A549 (cell line): ENCODE measurements around the gene ERCC2. TPM values are rescaled to one million over a fixed set of nuclear protein-coding genes. Genes with fewer than 3 reads are reported as not detected.
"Not testable (repeated sequence)": the region's sequence is repeated elsewhere in the genome, so short reads cannot be mapped to it uniquely, and the experiment has no call there.

Experiments used
- ATAC-seq, 2 experiments: fragments of 200-7000 bp in 1 of 2; fragments of >200 bp in 1 of 2; cut with Nextera tagmentation in 1 of 2; cut with Tn5 transposase in 1 of 2; 3 replicates each; pipeline versions ENCODE4 v1.8.0 to v1.9.1; 2018 to 2020; ENCODE audit warnings: mild to moderate bottlenecking in 1 of 2, moderate library complexity in 1 of 2
- CTCF ChIA-PET: fragments of 300-600 bp; sonication (Branson Sonifier 250); formaldehyde crosslinking; extraction: SDS; loops from one replicate; lab custom pipeline; 2021; ENCODE audit warnings: antibody characterized with exemption, inconsistent platforms; lab: Yijun Ruan, JAX
- POLR2A ChIA-PET: fragments of 350-600 bp; formaldehyde crosslinking; extraction: SDS; loops from one replicate; lab custom pipeline; 2021; ENCODE audit warnings: antibody characterized with exemption, inconsistent platforms; lab: Yijun Ruan, JAX
- DNase-seq, 2 experiments: peaks; one replicate each; pipeline versions ENCODE4 v3.0.0 to v3.0.0-alpha.2; 2011 to 2016; ENCODE audit warnings: low read depth in 1 of 2, low spot score in 1 of 2
- FAIRE-seq: peaks from 2 replicates; lab custom pipeline; 2011; peaks lifted over from hg19 to GRCh38; lab: Jason Lieb, UNC
- H3K27ac ChIP-seq, 2 experiments: fragments of >200 bp; sonication (Bioruptor Twin); formaldehyde crosslinking; 3 replicates each; pipeline ENCODE4 v1.5.1; 2016 to 2017
- H3K4me1 ChIP-seq: fragments of >200 bp; sonication (Bioruptor Twin); formaldehyde crosslinking; 3 replicates; pipeline ENCODE4 v1.6.1; 2016
- H3K4me2 ChIP-seq: fragments of >200 bp; sonication (Bioruptor Twin); formaldehyde crosslinking; 3 replicates; pipeline ENCODE4 v1.6.1; 2016
- H3K4me3 ChIP-seq: fragments of >200 bp; sonication (Bioruptor Twin); formaldehyde crosslinking; 3 replicates; pipeline ENCODE4 v1.5.1; 2016
- H3K9me3 ChIP-seq: fragments of >200 bp; sonication (Bioruptor Twin); formaldehyde crosslinking; 3 replicates; pipeline ENCODE4 v1.6.1; 2016
- CBX8 ChIP-seq: fragments of 200-600 bp; sonication (generic); IDR thresholded peaks from 2 replicates; pipeline ENCODE4 v1.6.1; 2016
- CHD2 ChIP-seq: fragments of 150-350 bp; IDR thresholded peaks from 2 replicates; pipeline ENCODE4 v1.6.1; 2014; ENCODE audit warnings: low read length; ENCODE audit not compliant: partially characterized antibody
- HDAC2 ChIP-seq: fragments of 200-600 bp; sonication (generic); IDR thresholded peaks from 2 replicates; pipeline ENCODE4 v1.6.1; 2016
- HOXB5 ChIP-seq: fragments of 250-450 bp; sonication (Bioruptor Pico); IDR thresholded peaks from 2 replicates; pipeline ENCODE4 v1.5.0; 2020; ENCODE audit warnings: mild to moderate bottlenecking, moderate library complexity
- JUNB ChIP-seq: fragments of >200 bp; sonication (Bioruptor Twin); formaldehyde crosslinking; IDR thresholded peaks from 2 replicates; pipeline ENCODE4 v1.6.1; 2016
- KDM1A ChIP-seq: fragments of 200-600 bp; sonication (generic); IDR thresholded peaks from 2 replicates; pipeline ENCODE4 v1.6.1; 2016; ENCODE audit warnings: low read depth, mild to moderate bottlenecking
- MAFK ChIP-seq: fragments of 450-650 bp; IDR thresholded peaks from 2 replicates; pipeline ENCODE4 v1.6.1; 2014; ENCODE audit not compliant: partially characterized antibody
- MYC ChIP-seq: IDR thresholded peaks from 2 replicates; pipeline ENCODE4 v1.6.1; 2012; ENCODE audit warnings: mild to moderate bottlenecking, inconsistent platforms, low read length, improper control_type of control experiment, borderline replicate concordance
- NR3C1 ChIP-seq: fragments of >200 bp; sonication (Bioruptor Twin); formaldehyde crosslinking; IDR thresholded peaks from 3 replicates; pipeline ENCODE4 v1.6.1; 2017
- POLR2AphosphoS2 ChIP-seq: conservative IDR thresholded peaks from 2 replicates; pipeline ENCODE4 v1.6.1; 2012; ENCODE audit warnings: low read length, improper control_type of control experiment, inconsistent platforms
- RAD21 ChIP-seq, 2 experiments: fragments of >200 bp in 1 of 2; sonication (Bioruptor Twin) in 1 of 2; formaldehyde crosslinking in 1 of 2; IDR thresholded peaks in 1 of 2; conservative IDR thresholded peaks in 1 of 2; 2 replicates in 1 of 2; 3 replicates in 1 of 2; pipeline ENCODE4 v1.6.1; 2012 to 2018; ENCODE audit warnings: inconsistent platforms in 1 of 2
- REST ChIP-seq: fragments of 200-600 bp; sonication (generic); IDR thresholded peaks from 2 replicates; pipeline ENCODE4 v1.6.1; 2016; ENCODE audit warnings: antibody characterized with exemption, mild to moderate bottlenecking, moderate library complexity
- RFX5 ChIP-seq: fragments of 450-650 bp; IDR thresholded peaks from 2 replicates; pipeline ENCODE4 v1.7.1; 2014; ENCODE audit warnings: antibody characterized with exemption, mild to moderate bottlenecking, moderate library complexity
- SMC3 ChIP-seq: fragments of >200 bp; sonication (Bioruptor Twin); formaldehyde crosslinking; IDR thresholded peaks from 3 replicates; pipeline ENCODE4 v1.6.1; 2018; ENCODE audit warnings: inconsistent platforms
- TP53 ChIP-seq: fragments of 250-450 bp; sonication (Bioruptor Pico); IDR thresholded peaks from 2 replicates; pipeline ENCODE4 v1.5.0; 2021; ENCODE audit warnings: mild to moderate bottlenecking, moderate library complexity
- USF2 ChIP-seq: fragments of 450-650 bp; IDR thresholded peaks from 2 replicates; pipeline ENCODE4 v1.6.1; 2014; ENCODE audit warnings: antibody characterized with exemption
- ZSCAN20 ChIP-seq: fragments of 250-450 bp; sonication (Bioruptor Pico); IDR thresholded peaks from 2 replicates; pipeline ENCODE4 v1.8.0; 2022; ENCODE audit warnings: mild to moderate bottlenecking, moderate library complexity
- WGBS: methylation state at CpG from one replicate; pipeline ENCODE4 v1.1.6; 2017; ENCODE audit errors: missing lambda C conversion rate; 5-methylcytosine and 5-hydroxymethylcytosine counted together
- polyA plus RNA-seq, 4 experiments: library from polyadenylated mRNA; depleted of rRNA in 3 of 4; stranded (reverse); fragments of >200 nt; fragmentation: RNase III in 1 of 4; extraction: RNeasy Plus Mini Kit Qiagen cat#74134 plus additional on column Dnase treatment in 1 of 4; gene quantifications; 2 replicates in 3 of 4; 3 replicates in 1 of 4; pipeline ENCODE4 v1.2.3, GENCODE V29; 2011 to 2017
- TF ChIP-seq, protein P1 (sequence below): IDR thresholded peaks from 2 replicates; pipeline ENCODE4 v1.6.1; 2012
- TF ChIP-seq, protein P2 (sequence below): fragments of 150-350 bp; IDR thresholded peaks from 2 replicates; pipeline ENCODE4 v1.6.1; 2014; ENCODE audit warnings: low read depth, mild to moderate bottlenecking, low read length

The ERCC2 gene
- polyA plus RNA-seq, 2 of the 4 experiments (the other 2 are of a cell fraction) = 12.9 to 19.8 TPM

DNA sequence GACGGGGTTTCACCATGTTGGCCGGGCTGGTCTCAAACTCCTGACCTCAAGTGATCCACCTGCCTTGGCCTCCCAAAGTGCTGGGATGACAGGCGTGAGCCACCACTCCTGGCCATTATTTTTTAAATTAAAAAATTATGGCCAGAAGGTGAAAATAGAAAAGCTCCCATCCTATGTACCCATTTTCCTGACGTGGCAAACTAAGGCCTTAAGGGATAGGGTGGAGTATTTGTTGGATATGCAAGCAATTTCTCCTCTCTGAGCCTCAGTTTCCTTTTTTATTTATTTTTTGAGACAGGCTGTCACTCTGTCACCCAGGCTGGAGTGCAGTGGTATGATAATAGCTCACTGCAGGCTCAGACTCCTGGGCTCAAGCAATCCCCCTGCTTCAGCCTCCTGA lies 35.5 kb downstream of the ERCC2 start:
- POLR2A ChIA-PET = not testable (repeated sequence)

GRCh38 chr19:45333609-45334303 lies 36.6 kb downstream of the ERCC2 start:
- FAIRE-seq (no peak), DNase-seq (no peak), ATAC-seq (no peak)
- Histone ChIP-seq H3K4me1 (no peaks in the 10 kb centered on the region), H3K4me2 (no peak overlapping the region), H3K4me3 (no peak overlapping the region), H3K9me3 (no peaks in the 10 kb centered on the region), H3K27ac (no peak overlapping the region)
- ChIA-PET CTCF (no interaction called here), POLR2A (no interaction called here)
- no peak for TF ChIP-seq HDAC2
- no peak for TF ChIP-seq POLR2AphosphoS2
- TF ChIP-seq SMC3 = no peak
- TF ChIP-seq REST = no peak
- TF ChIP-seq, protein P1, sequence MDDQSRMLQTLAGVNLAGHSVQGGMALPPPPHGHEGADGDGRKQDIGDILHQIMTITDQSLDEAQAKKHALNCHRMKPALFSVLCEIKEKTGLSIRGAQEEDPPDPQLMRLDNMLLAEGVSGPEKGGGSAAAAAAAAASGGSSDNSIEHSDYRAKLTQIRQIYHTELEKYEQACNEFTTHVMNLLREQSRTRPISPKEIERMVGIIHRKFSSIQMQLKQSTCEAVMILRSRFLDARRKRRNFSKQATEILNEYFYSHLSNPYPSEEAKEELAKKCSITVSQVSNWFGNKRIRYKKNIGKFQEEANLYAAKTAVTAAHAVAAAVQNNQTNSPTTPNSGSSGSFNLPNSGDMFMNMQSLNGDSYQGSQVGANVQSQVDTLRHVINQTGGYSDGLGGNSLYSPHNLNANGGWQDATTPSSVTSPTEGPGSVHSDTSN = no peak
- peak; percentile 21; the same call in 1 of the 2 replicates for TF ChIP-seq USF2
- WGBS = 79% methylated on average over 10 of the region's 10 CpGs

More for the DNA sequence above, 35.5 kb downstream of the ERCC2 start:
- DNase-seq, H3K9me3 ChIP-seq, ATAC-seq, H3K27ac ChIP-seq, H3K4me1 ChIP-seq, H3K4me3 ChIP-seq, H3K4me2 ChIP-seq, FAIRE-seq: not testable (repeated sequence)
- 78% methylated on average over 4 of the region's 4 CpGs for WGBS
- CTCF ChIA-PET = interaction anchor here (1.5 kb wide), 1 partner anchor 9 kb away, joined by 8 read pairs; no protein-coding TSS in a partner anchor
- 0 out of 2 replicates have a peak, but pooled peaks have one; percentile 42 for TF ChIP-seq HDAC2

GRCh38 chr19:45331411-45331810 lies 39.0 kb downstream of the ERCC2 start:
- H3K27ac ChIP-seq = no peak overlapping the region
- TF ChIP-seq TP53 (CRISPR knock-in tag) (no peak), USF2 (no peak), REST (no peak), ZSCAN20 (no peak), MYC (no peak), JUNB (no peak), CHD2 (no peak), CBX8 (no peak), NR3C1 (no peak), RAD21 (conservative IDR thresholded peaks at IDR 0.05 in 1 of 2, IDR thresholded peaks at IDR 0.05 in 1 of 2) (no peak), KDM1A (no peak), HOXB5 (CRISPR knock-in tag) (no peak), RFX5 (no peak), MAFK (no peak)
- TF ChIP-seq, protein P2, sequence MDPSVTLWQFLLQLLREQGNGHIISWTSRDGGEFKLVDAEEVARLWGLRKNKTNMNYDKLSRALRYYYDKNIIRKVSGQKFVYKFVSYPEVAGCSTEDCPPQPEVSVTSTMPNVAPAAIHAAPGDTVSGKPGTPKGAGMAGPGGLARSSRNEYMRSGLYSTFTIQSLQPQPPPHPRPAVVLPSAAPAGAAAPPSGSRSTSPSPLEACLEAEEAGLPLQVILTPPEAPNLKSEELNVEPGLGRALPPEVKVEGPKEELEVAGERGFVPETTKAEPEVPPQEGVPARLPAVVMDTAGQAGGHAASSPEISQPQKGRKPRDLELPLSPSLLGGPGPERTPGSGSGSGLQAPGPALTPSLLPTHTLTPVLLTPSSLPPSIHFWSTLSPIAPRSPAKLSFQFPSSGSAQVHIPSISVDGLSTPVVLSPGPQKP = no peak
- TF ChIP-seq, all 56 proteins: peak for 0
- DNase-seq = no peak
- WGBS = 66% methylated on average over 6 of the region's 7 CpGs
- no peak for FAIRE-seq
- no peaks in the 10 kb centered on the region for H3K9me3 ChIP-seq
- ChIA-PET POLR2A (no interaction called here), CTCF (no interaction called here)
- no peaks in the 10 kb centered on the region for H3K4me1 ChIP-seq
- H3K4me3 ChIP-seq = no peak overlapping the region
- peak in 1 of 2 experiments; percentile 63; a peak in 3 of 6 replicates for ATAC-seq
- H3K4me2 ChIP-seq = no peak overlapping the region
